Neural cell (in vitro differentiated cells): Measurements from ENCODE around the gene TICRR. TPM values are rescaled to one million over a fixed set of nuclear protein-coding genes. Genes with fewer than 3 reads are reported as not detected.

Experiments used
- H2AFZ ChIP-seq: fragments of 200-600, 300-800 bp; sonication (generic), shearing (Covaris generic); 2 replicates; pipeline ENCODE4 v1.6.0; 2014; ENCODE audit warnings: low read depth, mild to moderate bottlenecking, antibody characterized with exemption, low read length, moderate library complexity
- H3F3A ChIP-seq: fragments of 200-600 bp; shearing (Covaris generic); 2 replicates; pipeline ENCODE4 v1.6.1; 2016; ENCODE audit warnings: mild to moderate bottlenecking, moderate library complexity, mixed read lengths, antibody characterized with exemption, low read length; ENCODE audit not compliant: insufficient read depth, poor library complexity, severe bottlenecking
- H3K27ac ChIP-seq: fragments of 200-600, 300-800 bp; sonication (generic), shearing (Covaris generic); 2 replicates; pipeline ENCODE4 v1.5.1; 2014; ENCODE audit warnings: mild to moderate bottlenecking, low read length, moderate library complexity
- H3K27me3 ChIP-seq: fragments of 300-800, 200-600 bp; sonication (generic), shearing (Covaris generic); 2 replicates; pipeline ENCODE4 v1.6.0; 2014; ENCODE audit warnings: mild to moderate bottlenecking, low read depth, low read length, moderate library complexity; ENCODE audit not compliant: insufficient read depth
- H3K36me3 ChIP-seq: fragments of 300-800, 200-600 bp; sonication (generic), shearing (Covaris generic); 2 replicates; pipeline ENCODE4 v1.5.1; 2014; ENCODE audit warnings: mild to moderate bottlenecking, antibody characterized with exemption, low read length, moderate library complexity; ENCODE audit not compliant: insufficient read depth
- H3K4me2 ChIP-seq: fragments of 300-800, 200-600 bp; sonication (generic), shearing (Covaris generic); 2 replicates; pipeline ENCODE4 v1.6.0; 2014; ENCODE audit warnings: mild to moderate bottlenecking, low read length
- H3K4me3 ChIP-seq: fragments of 300-800, 200-600 bp; sonication (generic), shearing (Covaris generic); 2 replicates; pipeline ENCODE4 v1.5.1; 2014; ENCODE audit warnings: mild to moderate bottlenecking, low read length, moderate library complexity
- H3K79me2 ChIP-seq: fragments of 200-600 bp; shearing (Covaris generic); replicated peaks from 2 replicates; pipeline ENCODE4 v1.6.0; 2014; ENCODE audit warnings: mild to moderate bottlenecking, low read length, moderate library complexity; ENCODE audit not compliant: insufficient read depth
- H3K9ac ChIP-seq: fragments of 300-800, 200-600 bp; sonication (generic), shearing (Covaris generic); 2 replicates; pipeline ENCODE4 v1.6.1; 2016; ENCODE audit warnings: mild to moderate bottlenecking, low read length, mixed read lengths
- H3K9me2 ChIP-seq: fragments of 200-600 bp; shearing (Covaris generic); 2 replicates; pipeline ENCODE4 v1.6.1; 2016; ENCODE audit warnings: mild to moderate bottlenecking, low read length, mixed read lengths; ENCODE audit not compliant: insufficient read depth
- H3K9me3 ChIP-seq: fragments of 200-600, 300-800 bp; sonication (generic), shearing (Covaris generic); 2 replicates; pipeline ENCODE4 v1.6.1; 2016; ENCODE audit warnings: mild to moderate bottlenecking, mixed run types, low read length, moderate library complexity, mixed read lengths
- H4K20me1 ChIP-seq: fragments of 200-600 bp; shearing (Covaris generic); 2 replicates; pipeline ENCODE4 v1.6.1; 2016; ENCODE audit warnings: mild to moderate bottlenecking, mixed run types; ENCODE audit not compliant: insufficient read depth
- CTCF ChIP-seq: fragments of 450-650 bp; IDR thresholded peaks from 2 replicates; pipeline ENCODE4 v1.5.1; 2014; ENCODE audit warnings: antibody characterized with exemption, mild to moderate bottlenecking, moderate library complexity; ENCODE audit not compliant: poor library complexity, severe bottlenecking
- EP300 ChIP-seq: fragments of 450-650 bp; conservative IDR thresholded peaks from 2 replicates; pipeline ENCODE4 v1.6.1; 2014; ENCODE audit warnings: antibody characterized with exemption, mild to moderate bottlenecking, moderate library complexity; ENCODE audit not compliant: poor library complexity, severe bottlenecking
- EZH2 ChIP-seq: fragments of 200-600, 300-800 bp; shearing (Covaris generic), sonication (generic); IDR thresholded peaks from 2 replicates; pipeline ENCODE4 v1.6.1; 2014; ENCODE audit warnings: antibody characterized with exemption, low read length, borderline replicate concordance, mild to moderate bottlenecking; ENCODE audit not compliant: insufficient read depth, poor library complexity, severe bottlenecking
- MXI1 ChIP-seq: fragments of 450-650 bp; conservative IDR thresholded peaks from 2 replicates; pipeline ENCODE4 v1.6.1; 2014; ENCODE audit warnings: antibody characterized with exemption, mild to moderate bottlenecking; ENCODE audit not compliant: poor library complexity, severe bottlenecking
- POLR2AphosphoS5 ChIP-seq: IDR thresholded peaks from 2 replicates; pipeline ENCODE4 v1.6.1; 2012
- RAD21 ChIP-seq: fragments of 450-650 bp; conservative IDR thresholded peaks from 2 replicates; pipeline ENCODE4 v1.6.1; 2014; ENCODE audit warnings: antibody characterized with exemption, mild to moderate bottlenecking, moderate library complexity
- REST ChIP-seq: IDR thresholded peaks from 2 replicates; pipeline ENCODE4 v1.6.1; 2012; ENCODE audit warnings: borderline replicate concordance
- SMC3 ChIP-seq: fragments of 450-650 bp; conservative IDR thresholded peaks from 2 replicates; pipeline ENCODE4 v1.6.1; 2014; ENCODE audit warnings: antibody characterized with exemption, mild to moderate bottlenecking, moderate library complexity; ENCODE audit not compliant: poor library complexity
- TAF1 ChIP-seq: IDR thresholded peaks from 2 replicates; pipeline ENCODE4 v1.6.1; 2012; ENCODE audit warnings: low read depth
- polyA plus RNA-seq: library from polyadenylated mRNA; depleted of rRNA; stranded (reverse); fragments of >200 nt; gene quantifications from 2 replicates; pipeline ENCODE4 v1.2.3, GENCODE V29; 2014

The TICRR gene
- polyA plus RNA-seq, 1 donor from 2014 or later = 0.36 TPM

DNA sequence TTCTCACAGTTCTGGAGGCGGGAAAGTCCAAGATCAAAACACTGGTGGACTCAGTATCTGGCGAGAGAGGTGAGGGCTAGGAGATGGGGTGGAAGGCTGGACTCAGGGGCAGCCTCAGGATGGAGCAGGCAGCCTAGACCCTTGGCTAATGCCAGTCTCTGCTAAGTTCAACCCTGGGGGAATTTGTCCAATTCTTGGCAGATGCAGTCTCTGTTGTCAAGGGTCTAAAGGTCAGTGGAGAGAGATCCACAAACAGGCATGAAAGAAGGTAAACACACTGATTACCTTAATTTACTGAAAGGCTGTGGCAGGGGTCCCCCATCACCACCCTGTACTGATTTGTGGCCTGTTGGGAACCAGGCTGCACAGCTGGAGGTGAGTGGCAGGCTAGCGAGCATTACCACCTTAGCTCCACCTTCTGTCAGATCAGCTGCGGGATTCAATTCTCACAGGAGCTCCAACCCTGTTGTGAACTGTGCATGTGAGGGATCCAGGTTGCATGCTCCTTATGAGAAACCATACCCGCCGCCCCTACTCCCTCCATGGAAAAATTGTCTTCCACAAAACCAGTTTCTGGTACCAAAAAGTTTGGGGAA, 46.4 kb upstream of the TICRR start:
- no peaks in the 10 kb centered on the region for H3K27me3 ChIP-seq
- no peak overlapping the region for H3K4me3 ChIP-seq
- H3K36me3 ChIP-seq = no peaks in the 10 kb centered on the region
- H3K9ac ChIP-seq = no peak overlapping the region
- no peak overlapping the region for H3K27ac ChIP-seq
- H2AFZ ChIP-seq = no peak overlapping the region
- no peaks in the 10 kb centered on the region for H4K20me1 ChIP-seq
- H3K9me2 ChIP-seq = no peaks in the 10 kb centered on the region
- H3K4me2 ChIP-seq = no peak overlapping the region
- no peaks in the 10 kb centered on the region for H3F3A ChIP-seq
- H3K9me3 ChIP-seq = no peaks in the 10 kb centered on the region
- no peaks in the 10 kb centered on the region for H3K79me2 ChIP-seq
- TF ChIP-seq POLR2AphosphoS5 (no peak), EZH2 (no peak), CTCF (no peak)

DNA sequence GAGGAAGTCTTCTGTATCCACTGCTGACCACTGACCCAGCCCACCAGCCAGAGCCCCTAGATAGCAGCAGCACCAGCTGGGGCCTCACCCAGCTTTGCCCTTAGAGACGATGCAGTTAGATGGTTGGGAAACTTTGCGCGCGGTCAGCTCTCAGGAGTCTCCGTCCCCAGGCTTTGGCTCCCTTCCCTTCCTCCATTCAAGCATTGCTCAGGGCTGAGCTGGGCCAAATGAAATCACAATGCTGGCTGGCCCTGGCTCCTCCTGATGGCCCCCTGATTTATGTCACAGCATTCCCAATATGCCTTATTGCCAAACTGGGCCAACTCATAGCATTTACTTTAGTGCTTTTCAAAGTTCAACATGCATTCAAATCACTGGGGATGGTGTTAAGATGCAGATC, 44.3 kb upstream of the TICRR start:
- H4K20me1 ChIP-seq = no peaks in the 10 kb centered on the region
- H3K4me3 ChIP-seq = no peak overlapping the region
- no peak overlapping the region for H3K27ac ChIP-seq
- H3K9me2 ChIP-seq = no peaks in the 10 kb centered on the region
- TF ChIP-seq MXI1 (no peak), CTCF (no peak), EZH2 (no peak), REST (no peak), EP300 (no peak), TAF1 (no peak), RAD21 (no peak), POLR2AphosphoS5 (no peak), SMC3 (no peak)
- H3K36me3 ChIP-seq = no peaks in the 10 kb centered on the region
- no peaks in the 10 kb centered on the region for H3F3A ChIP-seq
- no peaks in the 10 kb centered on the region for H3K79me2 ChIP-seq
- H2AFZ ChIP-seq = no peak overlapping the region
- H3K27me3 ChIP-seq = no peaks in the 10 kb centered on the region
- no peaks in the 10 kb centered on the region for H3K9me3 ChIP-seq
- no peak overlapping the region for H3K9ac ChIP-seq
- H3K4me2 ChIP-seq = no peak overlapping the region
